ENCODE data around the gene ARHGAP8.
"Not testable (repeated sequence)": the region's sequence is repeated elsewhere in the genome, so short reads cannot be mapped to it uniquely, and the experiment has no call there.

ARHGAP8 gene

DNA sequence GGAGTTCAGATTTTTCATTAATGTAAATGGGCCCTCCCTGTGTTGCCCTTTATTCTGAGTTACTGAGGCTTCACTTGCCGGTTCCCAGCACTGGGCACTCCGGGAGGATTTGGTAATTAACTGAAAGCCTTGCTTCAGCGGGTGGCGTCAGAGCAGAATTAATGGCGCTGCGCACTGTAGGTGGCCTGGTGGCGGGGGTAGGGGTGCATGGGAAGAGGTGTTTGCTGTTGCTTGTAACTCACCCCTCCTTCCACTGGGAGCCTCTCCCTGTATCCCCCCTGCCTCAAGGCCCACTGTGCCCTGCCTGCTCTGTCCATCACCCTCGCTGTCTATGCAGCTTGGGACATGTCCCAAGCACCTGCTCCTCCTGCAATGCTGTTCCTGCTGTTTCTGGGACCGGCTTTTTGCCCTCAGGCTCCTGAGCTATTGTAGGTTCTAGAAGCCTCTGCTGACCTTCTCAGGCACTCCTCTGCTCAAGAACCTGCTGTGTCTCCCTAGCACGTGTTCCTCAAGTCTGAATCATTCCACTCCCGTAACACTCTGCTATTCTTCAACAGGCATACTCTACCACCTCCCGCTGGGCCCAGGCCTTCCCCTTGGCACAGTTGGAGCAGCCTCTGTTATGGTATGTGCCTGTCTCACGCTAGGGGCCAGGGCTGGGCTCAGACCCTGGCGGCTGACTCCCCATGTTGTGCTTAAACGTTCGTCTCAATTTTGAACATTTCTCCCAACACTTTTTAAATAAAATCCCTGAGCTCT lies 24.4 kb downstream of the ARHGAP8 start:
- FAIRE-seq, result no peak

DNA sequence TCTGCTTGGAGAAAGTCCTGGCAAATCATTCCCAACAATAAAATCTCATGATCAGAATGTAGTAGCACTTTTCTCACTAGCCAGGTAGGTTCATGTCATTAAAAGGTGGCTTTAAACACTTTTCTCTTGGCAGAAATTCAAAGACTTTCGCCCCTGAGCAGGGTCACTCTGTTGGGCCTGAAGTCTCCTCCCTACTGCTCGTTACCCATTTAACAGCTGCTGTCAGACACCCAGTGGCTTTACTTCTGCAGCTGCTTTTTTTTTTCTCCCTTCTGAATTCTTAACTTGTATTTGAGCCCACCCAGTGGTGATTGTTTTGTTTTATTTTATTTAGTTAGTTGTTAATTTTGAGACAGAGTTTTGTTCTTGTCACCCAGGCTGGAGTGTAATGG lies 25.0 kb downstream of the ARHGAP8 start:
- FAIRE-seq, result no peak

GRCh38 chr22:44780876-44781449 lies 28.6 kb downstream of the ARHGAP8 start:
- FAIRE-seq, result no peak

- no peak for FAIRE-seq
Observed at GRCh38 chr22:44782363-44782963, 30.1 kb downstream of the ARHGAP8 start.

DNA sequence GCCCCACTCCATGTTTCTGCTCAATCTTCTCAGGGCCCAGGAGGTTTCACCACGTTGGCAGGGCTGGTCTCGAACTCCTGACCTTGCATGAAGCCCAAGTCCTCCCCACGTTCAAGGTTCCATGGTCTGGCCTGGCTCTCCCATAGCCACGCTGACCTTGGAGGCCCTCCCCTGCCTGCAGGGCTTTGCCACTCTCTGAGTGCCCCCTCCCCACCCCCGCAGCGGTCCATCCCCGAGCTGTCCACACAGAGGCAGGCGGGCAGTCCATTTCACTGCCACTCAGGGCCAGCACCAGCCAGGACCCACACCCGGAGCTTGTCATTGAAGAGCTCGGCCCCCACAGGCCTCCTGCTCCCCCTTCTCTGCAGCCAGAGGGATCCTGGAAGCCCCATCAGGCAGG lies 30.7 kb downstream of the ARHGAP8 start:
- FAIRE-seq, result no peak

DNA sequence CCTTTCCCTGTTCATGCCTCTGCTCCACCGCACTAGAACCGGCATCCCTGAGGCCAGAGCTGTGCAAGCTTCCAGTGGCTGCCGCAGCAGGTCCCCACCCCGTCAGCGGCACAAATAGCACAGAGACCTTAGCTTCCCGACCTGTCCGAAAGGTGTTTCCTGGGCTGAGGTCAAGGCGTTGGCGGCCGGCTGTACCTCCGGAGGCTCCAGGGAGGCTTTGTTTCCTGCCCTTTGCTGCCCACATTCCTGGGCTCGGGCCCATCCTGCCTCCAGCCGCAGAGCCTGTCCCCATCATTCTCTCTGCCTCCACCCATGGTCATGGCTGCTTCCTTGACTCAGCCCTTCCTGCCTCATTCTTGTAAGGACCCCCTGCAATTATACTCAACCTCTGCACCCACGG lies 31.2 kb downstream of the ARHGAP8 start:
- FAIRE-seq, result no peak

- FAIRE-seq, result no peak
Observed at GRCh38 chr22:44786136-44786535, 33.8 kb downstream of the ARHGAP8 start.

- no peak for FAIRE-seq
Observed at GRCh38 chr22:44786610-44787009, 34.2 kb downstream of the ARHGAP8 start.

DNA sequence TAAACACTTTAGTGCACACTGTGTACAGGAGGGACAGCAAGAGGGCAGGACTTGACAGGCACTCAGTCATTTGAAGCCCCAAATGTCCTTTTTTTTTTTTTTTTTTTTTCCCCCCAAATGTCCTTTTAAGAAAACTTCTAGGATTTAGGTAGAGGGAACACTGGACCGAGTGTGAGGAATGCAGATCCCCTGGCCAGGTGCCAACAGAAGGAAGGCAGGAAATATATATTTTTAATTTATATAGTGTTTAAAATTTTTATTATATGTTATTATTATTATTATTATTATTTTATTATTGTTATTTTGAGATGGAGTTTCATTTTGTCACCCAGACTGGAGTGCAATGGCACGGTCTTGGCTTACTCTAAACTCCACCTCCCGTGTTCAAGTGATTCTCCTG lies 35.5 kb downstream of the ARHGAP8 start:
- FAIRE-seq, result no peak

DNA sequence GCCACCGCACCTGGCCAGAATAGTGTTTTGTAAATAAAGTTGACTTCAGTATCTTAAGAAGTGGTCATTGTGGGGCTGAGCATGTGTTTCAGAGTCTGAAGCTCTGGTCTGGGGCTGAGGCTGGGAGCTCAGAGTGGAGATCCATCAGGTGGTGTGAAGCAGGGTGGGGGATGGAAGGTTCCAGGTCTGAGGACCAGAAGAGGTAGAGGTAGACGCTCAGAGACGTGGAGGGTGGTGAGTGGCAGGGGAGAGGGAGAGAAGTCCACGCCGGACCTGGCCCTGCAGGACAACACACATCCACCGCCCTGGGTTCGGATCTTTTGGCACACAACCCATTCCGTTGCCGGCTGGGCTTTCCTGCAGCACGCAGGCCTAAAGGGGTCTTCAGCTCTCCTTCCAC lies 40.7 kb downstream of the ARHGAP8 start:
- no peak for FAIRE-seq

- no peak for FAIRE-seq
Observed at GRCh38 chr22:44793506-44794172, 41.3 kb downstream of the ARHGAP8 start.

GRCh38 chr22:44795701-44796630 lies 43.6 kb downstream of the ARHGAP8 start:
- FAIRE-seq, result no peak

DNA sequence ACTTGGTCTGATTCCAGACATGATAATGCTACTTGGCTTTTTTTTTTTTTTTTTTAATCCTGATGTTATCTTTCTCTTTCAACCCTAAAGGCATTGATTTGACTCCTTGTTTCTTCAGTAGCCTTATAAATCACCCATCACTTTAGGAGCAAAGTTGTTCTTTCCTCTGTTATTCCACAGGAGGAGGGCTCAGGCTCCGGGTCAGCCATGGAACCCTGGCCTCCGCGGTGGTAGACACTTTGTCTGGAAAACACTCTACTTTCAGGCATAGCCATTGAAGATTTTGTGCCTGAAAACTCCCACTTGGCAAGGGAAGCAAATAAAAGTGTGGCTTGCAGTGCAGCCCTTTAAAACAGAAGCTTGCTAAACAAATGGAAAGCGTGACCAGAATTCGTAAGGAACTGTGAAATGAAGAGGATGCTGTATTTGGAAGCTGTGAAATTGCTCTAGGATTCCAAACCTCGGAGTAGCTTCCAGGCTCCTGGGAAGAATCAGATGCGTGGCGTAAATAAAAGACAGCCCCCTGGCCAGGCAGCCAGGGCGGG lies 44.9 kb downstream of the ARHGAP8 start:
- no peak for FAIRE-seq

- no peak for FAIRE-seq
Observed at GRCh38 chr22:44799077-44799945, 46.9 kb downstream of the ARHGAP8 start.

- not testable (repeated sequence) for FAIRE-seq
Observed at GRCh38 chr22:44799946-44800634, 47.7 kb downstream of the ARHGAP8 start.

- FAIRE-seq, result no peak
Observed at GRCh38 chr22:44801476-44801875, 49.1 kb downstream of the ARHGAP8 start.

DNA sequence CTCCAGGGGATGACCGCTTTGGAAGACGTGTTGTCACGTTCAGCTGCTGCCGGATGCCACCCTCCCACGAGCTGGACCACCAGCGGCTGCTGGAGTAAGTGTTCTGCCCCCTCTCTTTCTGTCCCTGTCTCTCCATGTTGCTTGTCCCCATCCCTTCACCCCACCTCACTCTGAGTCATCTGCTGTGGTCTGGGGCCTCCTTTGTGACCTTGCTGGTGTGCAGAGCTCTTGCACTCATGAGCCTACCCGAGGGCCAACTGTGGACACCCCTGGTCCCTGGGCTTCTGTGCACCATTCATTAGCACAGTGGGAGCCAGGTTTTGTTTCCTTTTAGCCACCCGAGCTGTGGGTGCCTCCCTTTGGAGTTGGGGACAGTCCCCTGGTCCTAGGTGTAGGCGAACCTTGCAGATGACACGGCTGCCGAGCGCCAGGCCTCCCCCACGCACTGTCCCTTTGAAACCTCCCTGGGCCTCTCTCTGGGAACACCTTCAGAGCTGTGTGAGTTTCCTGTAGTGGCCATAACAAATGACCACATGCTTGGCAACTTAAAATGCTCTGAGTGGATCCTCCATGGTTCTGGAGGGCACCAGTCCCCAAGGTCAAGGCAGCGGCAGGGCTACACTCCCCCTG lies 49.8 kb downstream of the ARHGAP8 start:
- no peak for FAIRE-seq

DNA sequence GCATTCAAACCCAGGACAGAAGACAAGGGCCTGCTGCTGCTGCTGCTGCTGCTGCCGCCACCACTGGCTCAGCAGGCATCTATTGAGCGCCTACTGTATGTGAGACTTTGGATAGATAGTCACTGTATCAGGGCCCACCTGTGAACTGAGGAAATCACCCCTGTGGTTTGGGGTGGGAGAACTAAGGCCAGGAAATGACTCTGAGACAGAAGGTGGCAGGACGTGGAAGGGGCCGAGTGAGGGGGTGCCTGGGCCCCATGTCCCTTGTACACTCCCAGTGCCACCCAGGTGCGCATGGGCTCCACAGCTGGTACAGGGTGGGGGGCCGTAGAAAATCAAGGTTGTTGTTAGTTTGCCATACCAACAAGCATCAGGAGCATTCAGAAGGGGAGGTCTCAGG lies 50.6 kb downstream of the ARHGAP8 start:
- no peak for FAIRE-seq

DNA sequence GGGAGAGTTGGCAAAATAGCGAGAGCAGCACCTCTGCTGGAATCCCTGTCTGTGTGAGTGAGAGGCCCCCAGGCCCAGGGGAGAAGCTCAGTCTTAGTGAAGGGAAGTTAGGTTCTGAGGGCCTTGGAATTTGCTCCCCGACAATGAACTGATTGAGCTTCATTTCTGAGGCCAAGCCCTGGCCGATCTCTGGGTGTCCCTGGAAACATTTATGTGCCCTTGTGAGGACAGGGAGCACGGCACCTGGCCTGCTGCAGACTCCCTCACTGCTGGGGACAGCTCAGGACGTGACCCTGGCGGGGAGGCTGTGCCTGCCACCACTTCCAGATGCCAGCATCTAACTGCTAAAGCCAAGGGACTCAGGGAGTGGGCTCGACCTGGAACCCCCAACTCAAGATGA lies 52.0 kb downstream of the ARHGAP8 start:
- FAIRE-seq, result no peak

DNA sequence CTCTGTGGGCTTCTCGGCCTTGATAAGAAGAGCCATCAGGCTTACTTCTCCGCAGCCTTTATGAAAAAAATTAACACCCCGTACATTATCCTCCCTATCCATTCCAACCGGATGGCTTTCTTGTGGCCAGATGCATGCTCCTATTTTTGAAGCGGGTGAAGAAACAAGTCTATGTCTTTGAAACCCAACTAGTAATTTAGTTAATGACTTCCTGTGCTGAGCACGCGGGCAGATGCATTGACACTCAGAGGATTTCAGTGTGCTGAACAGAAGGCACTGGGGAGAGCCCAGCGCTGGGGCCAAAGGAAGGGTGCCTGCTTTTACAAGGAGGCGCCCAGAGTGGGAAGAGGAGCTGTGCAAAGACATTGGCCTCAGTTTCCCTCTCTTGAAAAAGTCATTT lies 53.3 kb downstream of the ARHGAP8 start:
- FAIRE-seq, result no peak
